ENCODE data around the gene GNLY.

GNLY gene

GRCh38 chr2:85720533-85720932 lies 26.4 kb downstream of the GNLY start:
- H3K4me3 Mint-ChIP-seq = no peak overlapping the region
- peaks cover 0 to 11% of the 10 kb centered on the region in 2 donors for H3K9me3 Mint-ChIP-seq
- H3K4me1 Mint-ChIP-seq = peaks cover 10% of the 10 kb centered on the region
- H3K27me3 Mint-ChIP-seq = peaks cover 7% of the 10 kb centered on the region
- ATAC-seq (no peak), DNase-seq (no peak)
- H3K27ac Mint-ChIP-seq = no peak overlapping the region

DNA sequence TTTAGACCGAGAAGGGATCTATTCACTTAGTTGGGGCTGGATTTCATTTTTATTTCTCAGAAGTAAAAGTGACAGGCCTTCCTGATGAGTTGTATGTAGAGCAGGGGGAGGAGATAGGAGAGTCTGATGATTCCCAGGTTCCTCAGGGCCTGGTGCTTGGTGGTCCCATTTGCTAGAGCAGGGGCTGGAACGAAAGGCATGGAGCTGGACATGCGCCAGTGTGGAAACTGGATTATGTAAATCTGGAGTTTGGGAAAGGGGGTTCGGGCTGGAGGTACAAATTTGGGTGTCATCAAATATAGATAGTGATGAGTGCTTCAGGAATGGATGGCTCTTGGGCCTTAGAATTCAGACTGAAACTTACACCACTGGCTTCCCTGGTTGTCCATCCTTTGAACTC lies 27.5 kb downstream of the GNLY start:
- peaks cover 0 to 11% of the 10 kb centered on the region in 2 donors for H3K9me3 Mint-ChIP-seq
- DNase-seq = no peak
- H3K4me3 Mint-ChIP-seq = no peak overlapping the region
- no peak for ATAC-seq
- H3K4me1 Mint-ChIP-seq = no peaks in the 10 kb centered on the region
- H3K27me3 Mint-ChIP-seq = no peaks in the 10 kb centered on the region
- no peak overlapping the region for H3K27ac Mint-ChIP-seq

DNA sequence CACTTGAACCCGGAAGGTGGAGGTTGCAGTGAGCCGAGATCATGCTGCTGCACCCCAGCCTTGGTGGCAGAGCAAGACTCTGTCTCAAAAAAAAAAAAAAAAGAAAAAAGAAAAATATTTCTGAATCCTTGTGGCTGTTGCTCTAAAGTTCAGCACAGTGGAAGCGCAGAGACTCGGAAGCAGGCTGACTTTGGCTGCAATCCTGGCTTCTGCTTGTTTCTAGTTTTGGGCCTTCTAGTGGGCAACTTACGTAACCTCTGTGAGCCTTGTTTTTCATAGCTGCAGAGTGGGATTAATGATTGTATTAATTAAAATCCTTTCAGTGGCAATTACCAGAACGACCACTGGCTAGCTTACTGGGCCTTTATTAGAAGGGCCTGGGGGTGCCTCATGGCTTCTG lies 28.4 kb downstream of the GNLY start:
- Mint-ChIP-seq H3K4me3 (no peak overlapping the region), H3K4me1 (no peaks in the 10 kb centered on the region), H3K27me3 (no peaks in the 10 kb centered on the region), H3K27ac (no peak overlapping the region), H3K9me3 (peaks cover 0 to 11% of the 10 kb centered on the region in 2 donors)
- no peak for ATAC-seq
- no peak for DNase-seq

DNA sequence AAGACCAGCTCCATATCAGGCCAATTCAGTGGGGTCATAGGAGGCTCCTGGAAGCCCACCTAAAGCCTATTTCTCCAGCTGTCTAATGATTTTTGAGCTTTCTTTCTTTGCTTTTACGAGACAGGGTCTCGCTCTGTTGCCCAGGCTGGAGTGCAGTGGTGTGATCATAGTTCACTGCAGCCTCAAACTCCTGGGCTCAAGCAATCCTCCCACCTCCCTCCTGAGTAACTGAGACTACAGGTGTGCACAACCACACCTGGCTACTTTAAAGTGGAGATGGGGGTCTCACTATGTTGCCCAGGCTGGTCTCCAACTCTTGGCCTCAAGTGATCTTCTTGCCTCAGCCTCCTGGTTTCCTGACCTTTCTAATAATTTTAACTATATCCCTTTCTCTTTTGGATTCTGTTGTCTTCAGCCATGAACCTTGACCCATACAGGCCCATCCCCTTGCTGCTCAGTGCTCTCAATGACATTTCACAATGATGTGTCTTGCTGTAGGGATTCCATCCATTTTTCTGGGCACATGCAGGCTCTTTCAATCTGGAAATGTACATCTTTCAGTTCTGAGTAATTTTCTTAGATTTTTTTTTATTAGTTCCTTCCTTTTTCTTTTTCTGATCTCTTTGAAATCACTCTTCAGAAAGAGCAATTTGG lies 29.7 kb downstream of the GNLY start:
- peaks cover 6% of the 10 kb centered on the region for H3K27me3 Mint-ChIP-seq
- ATAC-seq = no peak
- peaks cover 0 to 11% of the 10 kb centered on the region in 2 donors for H3K9me3 Mint-ChIP-seq
- H3K4me3 Mint-ChIP-seq = no peak overlapping the region
- no peak for DNase-seq
- H3K4me1 Mint-ChIP-seq = peaks cover 2% of the 10 kb centered on the region
- peak overlapping the region in 1 of 2 donors; percentile 26 for H3K27ac Mint-ChIP-seq

DNA sequence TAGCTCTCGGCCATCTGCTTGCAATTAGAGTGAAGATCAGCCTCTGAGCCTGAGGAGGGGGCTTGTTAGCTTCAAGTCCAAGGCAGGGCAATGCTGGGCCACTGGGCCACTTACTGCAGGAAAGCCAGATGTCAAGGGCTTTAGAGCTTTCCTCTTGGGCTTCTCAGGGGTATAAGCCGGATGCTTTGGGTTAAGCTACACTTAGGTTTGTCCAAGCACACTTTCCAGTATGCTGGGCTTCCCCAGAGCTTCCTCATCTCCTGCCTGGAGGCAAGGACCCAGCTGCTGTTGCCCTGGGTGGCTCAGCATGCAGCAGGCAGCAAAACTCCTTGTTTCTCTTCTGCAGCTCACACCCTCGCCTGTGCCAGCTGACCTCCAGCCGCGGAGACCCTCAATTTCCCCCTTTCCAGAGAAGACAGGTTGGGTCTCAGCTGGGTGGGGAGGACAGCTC lies 30.6 kb downstream of the GNLY start:
- Mint-ChIP-seq H3K27me3 (peaks cover 14% of the 10 kb centered on the region), H3K9me3 (peaks cover 0 to 11% of the 10 kb centered on the region in 2 donors), H3K27ac (no peak overlapping the region), H3K4me1 (peaks cover 9% of the 10 kb centered on the region), H3K4me3 (no peak overlapping the region)
- DNase-seq (no peak), ATAC-seq (no peak)

DNA sequence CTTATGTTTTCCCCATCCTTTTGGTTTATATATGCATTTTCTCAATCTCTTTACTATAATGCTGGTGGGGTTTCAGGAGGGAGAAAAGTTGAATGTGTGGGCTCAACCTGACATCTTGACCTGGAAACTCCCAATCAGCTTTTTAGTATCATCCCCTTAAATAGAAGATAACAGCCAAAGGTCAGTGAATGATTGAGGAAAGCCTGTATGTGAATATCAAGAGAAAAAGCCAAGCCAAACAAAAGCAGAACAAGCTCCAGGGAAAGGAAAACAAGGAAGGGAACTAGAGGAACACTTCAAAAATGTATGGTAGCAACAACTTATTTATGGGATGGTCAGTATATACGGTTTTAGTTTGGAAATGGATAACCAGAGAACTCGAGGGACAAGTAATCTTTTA lies 31.3 kb downstream of the GNLY start:
- H3K4me3 Mint-ChIP-seq = no peak overlapping the region
- H3K27ac Mint-ChIP-seq = no peak overlapping the region
- H3K9me3 Mint-ChIP-seq = peaks cover 0 to 6% of the 10 kb centered on the region in 2 donors
- DNase-seq (no peak), ATAC-seq (no peak)
- H3K27me3 Mint-ChIP-seq = peaks cover 14% of the 10 kb centered on the region
- H3K4me1 Mint-ChIP-seq = peaks cover 9% of the 10 kb centered on the region

DNA sequence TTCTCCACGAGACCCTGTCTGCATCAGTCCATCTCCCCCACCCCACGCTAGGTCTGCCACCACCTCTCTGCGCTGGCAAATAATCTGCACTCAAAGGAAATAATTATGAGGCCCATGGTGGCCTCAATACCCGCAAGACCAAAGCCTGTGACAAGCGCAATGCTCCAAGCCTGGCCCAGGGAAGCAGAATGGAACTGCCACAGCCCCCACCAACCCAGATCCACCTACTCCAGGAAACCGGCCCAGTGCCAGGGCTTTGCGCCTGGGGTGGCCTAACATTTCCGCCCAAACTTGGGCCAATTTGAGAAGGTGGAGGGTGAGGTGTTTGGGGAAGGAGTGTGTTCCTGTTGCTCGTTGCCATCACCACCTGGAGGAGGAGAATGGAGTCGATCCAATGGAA lies 33.6 kb downstream of the GNLY start:
- Mint-ChIP-seq H3K4me3 (no peak overlapping the region), H3K27me3 (peaks cover 14% of the 10 kb centered on the region), H3K9me3 (no peaks in the 10 kb centered on the region), H3K4me1 (peaks cover 9% of the 10 kb centered on the region), H3K27ac (no peak overlapping the region)
- ATAC-seq (no peak), DNase-seq (no peak)

- no peak for ATAC-seq
Observed at GRCh38 chr2:85728342-85728741, 34.2 kb downstream of the GNLY start.

DNA sequence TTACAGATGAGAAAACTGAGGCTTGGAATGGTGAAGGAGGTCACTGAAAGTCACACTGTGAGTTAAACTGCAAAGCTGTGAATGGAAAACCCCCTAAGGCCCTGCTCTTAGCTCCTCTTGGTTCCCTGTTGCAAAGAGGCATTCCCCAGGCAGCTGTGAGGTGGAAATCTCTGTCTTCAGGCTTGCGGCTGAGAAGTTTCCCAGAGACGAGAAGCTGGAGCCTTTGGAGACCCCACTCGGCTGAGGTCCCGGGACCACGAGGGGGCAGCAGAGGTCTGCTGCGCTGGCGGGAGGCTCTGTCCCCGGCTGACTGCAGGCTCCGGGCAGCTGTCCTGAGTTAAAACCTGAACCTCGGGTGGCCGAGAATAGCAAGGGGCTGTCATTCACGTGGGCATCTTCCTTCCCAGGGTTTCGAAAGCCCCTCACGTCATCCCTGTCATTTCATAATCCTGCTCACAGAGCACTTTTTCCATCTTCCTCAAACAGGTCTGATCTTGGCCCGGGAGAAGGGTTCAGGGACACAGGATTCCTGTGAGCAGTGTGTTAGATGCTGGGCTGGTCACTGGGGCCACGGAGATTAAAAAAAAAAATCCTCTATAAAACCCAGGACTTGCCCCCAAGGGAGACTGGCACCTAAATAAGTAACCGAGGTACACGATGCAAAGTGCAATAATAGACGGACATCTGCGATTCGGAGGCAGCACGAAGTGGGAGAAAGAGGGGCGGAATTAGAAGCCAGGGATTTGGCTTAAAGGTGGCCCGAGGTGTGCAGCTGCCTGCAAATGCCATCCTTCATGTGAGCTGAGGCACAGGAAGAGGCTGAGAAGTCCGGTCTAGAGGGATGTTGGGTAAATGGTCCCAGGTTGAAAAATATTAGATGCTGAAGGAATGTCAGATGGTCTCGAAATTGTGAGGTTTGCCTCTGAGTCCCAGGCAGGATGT lies 35.0 kb downstream of the GNLY start:
- H3K27ac Mint-ChIP-seq = peak overlapping the region in 1 of 2 donors; percentile 4
- no peak overlapping the region for H3K4me3 Mint-ChIP-seq
- peaks cover 21% of the 10 kb centered on the region for H3K27me3 Mint-ChIP-seq
- no peaks in the 10 kb centered on the region for H3K9me3 Mint-ChIP-seq
- peak; percentile 70 to 75 for DNase-seq
- peak; percentile 94 for ATAC-seq
- H3K4me1 Mint-ChIP-seq = peaks cover 9% of the 10 kb centered on the region

More at GRCh38 chr2:85728342-85728741, 34.2 kb downstream of the GNLY start:
- Mint-ChIP-seq H3K27ac (no peak overlapping the region), H3K9me3 (no peaks in the 10 kb centered on the region), H3K4me1 (peaks cover 9% of the 10 kb centered on the region), H3K27me3 (peaks cover 14% of the 10 kb centered on the region), H3K4me3 (no peak overlapping the region)
- no peak for DNase-seq

DNA sequence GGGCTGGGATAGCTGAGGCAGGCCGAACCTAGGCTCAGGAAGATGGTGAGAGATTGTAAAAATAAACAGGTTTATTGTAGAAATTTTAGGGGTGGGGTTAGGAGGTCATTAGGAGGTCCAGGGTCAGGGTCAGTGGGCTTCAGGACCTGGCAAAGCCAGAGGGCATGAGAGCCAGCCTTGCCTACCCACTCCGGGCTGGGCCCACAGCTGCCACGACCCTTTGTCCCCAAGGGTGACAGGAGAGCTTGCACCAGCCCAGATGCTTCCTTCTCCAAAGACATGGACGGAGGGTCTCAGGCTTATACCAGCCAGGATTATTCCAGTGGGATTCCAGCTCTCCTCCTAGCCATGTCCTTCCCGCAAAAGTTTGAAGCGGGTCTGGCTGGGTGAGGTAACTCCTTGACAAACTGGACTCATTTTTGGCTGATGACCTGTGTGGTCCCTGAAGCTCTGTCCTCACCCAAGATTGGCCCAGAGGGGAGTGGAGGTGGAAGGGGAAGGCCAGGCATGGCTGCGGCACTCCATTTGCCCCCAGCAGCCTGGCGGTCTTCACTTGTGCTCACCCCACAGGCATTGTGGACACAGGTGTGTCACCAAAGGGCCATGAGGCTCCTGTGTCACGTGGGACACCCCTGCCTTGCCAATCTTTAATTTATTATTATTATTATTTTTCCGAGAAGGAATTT lies 35.8 kb downstream of the GNLY start:
- ATAC-seq = no peak
- Mint-ChIP-seq H3K27ac (no peak overlapping the region), H3K4me3 (no peak overlapping the region)

DNA sequence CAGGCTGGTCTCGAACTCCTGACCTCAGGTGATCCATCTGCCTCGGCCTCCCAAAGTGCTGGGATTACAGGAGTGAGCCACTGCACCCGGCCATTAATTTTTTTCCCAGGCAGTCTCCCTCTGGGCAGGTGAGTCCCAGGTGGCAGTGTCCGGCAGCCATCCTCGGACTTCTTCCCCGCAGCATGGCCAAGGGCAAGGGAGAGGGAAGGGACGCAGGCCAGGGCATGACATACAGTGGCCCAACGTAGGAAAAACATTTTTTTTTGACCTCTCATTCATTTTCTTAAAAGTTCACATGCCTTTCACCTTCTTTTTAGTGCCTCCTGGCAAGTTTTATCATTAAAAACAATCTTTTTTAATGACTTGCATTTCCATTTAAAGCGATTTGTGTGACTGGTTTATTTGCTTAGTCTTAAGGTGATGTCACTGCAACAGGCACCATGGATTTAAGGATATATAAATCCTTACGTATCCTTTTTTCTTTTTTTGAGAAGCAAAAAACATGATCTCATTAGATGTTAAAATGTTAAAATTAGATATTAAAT lies 36.6 kb downstream of the GNLY start:
- Mint-ChIP-seq H3K9me3 (no peaks in the 10 kb centered on the region), H3K27ac (no peak overlapping the region), H3K4me1 (peaks cover 9% of the 10 kb centered on the region), H3K4me3 (no peak overlapping the region), H3K27me3 (peaks cover 22% of the 10 kb centered on the region)
- no peak for DNase-seq
- ATAC-seq = no peak

More for the DNA sequence above, 35.8 kb downstream of the GNLY start:
- peaks cover 9% of the 10 kb centered on the region for H3K4me1 Mint-ChIP-seq
- H3K27me3 Mint-ChIP-seq = peaks cover 22% of the 10 kb centered on the region
- DNase-seq = no peak
- no peaks in the 10 kb centered on the region for H3K9me3 Mint-ChIP-seq

- Mint-ChIP-seq H3K27ac (no peak overlapping the region), H3K27me3 (peaks cover 22% of the 10 kb centered on the region), H3K4me1 (peaks cover 9% of the 10 kb centered on the region), H3K4me3 (no peak overlapping the region), H3K9me3 (no peaks in the 10 kb centered on the region)
- DNase-seq = no peak
- no peak for ATAC-seq
Observed at GRCh38 chr2:85731606-85732005, 37.4 kb downstream of the GNLY start.

GRCh38 chr2:85732467-85733120 lies 38.4 kb downstream of the GNLY start:
- no peak for DNase-seq
- H3K9me3 Mint-ChIP-seq = no peaks in the 10 kb centered on the region
- H3K27me3 Mint-ChIP-seq = peaks cover 22% of the 10 kb centered on the region
- no peak overlapping the region for H3K4me3 Mint-ChIP-seq
- ATAC-seq = no peak
- peak overlapping the region in 1 of 2 donors; percentile 62 for H3K27ac Mint-ChIP-seq
- H3K4me1 Mint-ChIP-seq = peaks cover 9% of the 10 kb centered on the region

GRCh38 chr2:85733121-85733960 lies 39.2 kb downstream of the GNLY start:
- no peak for ATAC-seq
- peaks cover 21% of the 10 kb centered on the region for H3K27me3 Mint-ChIP-seq
- peak overlapping the region; percentile 21 to 62 for H3K27ac Mint-ChIP-seq
- H3K9me3 Mint-ChIP-seq = no peaks in the 10 kb centered on the region
- H3K4me3 Mint-ChIP-seq = no peak overlapping the region
- DNase-seq = no peak
- peaks cover 9% of the 10 kb centered on the region for H3K4me1 Mint-ChIP-seq

All from stimulated activated naive CD8-positive, alpha-beta T cell treated with anti-CD3 and anti-CD28 coated beads, Interleukin-15, amount 100 ng/mL, for 72 hours (primary cell).